Esophagus (tissue), 2 donors: ENCODE results near the gene DBH. TPM values are rescaled to one million over a fixed set of nuclear protein-coding genes. Genes with fewer than 3 reads are reported as not detected.
A peak's percentile ranks its signal among the peaks of the same experiment; 100 is the strongest.

Experiments used
- H3K27ac ChIP-seq, 2 donors: one replicate each; pipeline ENCODE4 v1.5.1; 2013; ENCODE audit warnings: low read depth in 2 of 2, mild to moderate bottlenecking in 2 of 2, inconsistent platforms in 1 of 2, low read length in 1 of 2, moderate library complexity in 1 of 2
- H3K27me3 ChIP-seq, 2 donors: one replicate each; pipeline ENCODE4 v1.6.1; 2013; ENCODE audit warnings: low read length in 2 of 2, control low read depth in 1 of 2, mild to moderate bottlenecking in 1 of 2; ENCODE audit not compliant: insufficient read depth in 2 of 2, control insufficient read depth in 1 of 2
- H3K36me3 ChIP-seq, 2 donors: one replicate each; pipeline ENCODE4 v1.6.1; 2013; ENCODE audit warnings: low read length in 1 of 2; ENCODE audit not compliant: control insufficient read depth in 2 of 2, insufficient read depth in 2 of 2
- H3K4me1 ChIP-seq, 2 donors: one replicate each; pipeline ENCODE4 v1.6.1; 2013; ENCODE audit warnings: low read length in 1 of 2; ENCODE audit not compliant: control insufficient read depth in 2 of 2, insufficient read depth in 2 of 2
- H3K4me3 ChIP-seq, 2 donors: one replicate each; pipeline ENCODE4 v1.5.1; 2013; ENCODE audit warnings: low read length in 2 of 2, mild to moderate bottlenecking in 2 of 2, low read depth in 1 of 2, moderate library complexity in 1 of 2
- H3K9me3 ChIP-seq, 2 donors: one replicate each; pipeline ENCODE4 v1.6.1; 2013; ENCODE audit warnings: mild to moderate bottlenecking in 2 of 2, low read depth in 1 of 2, low read length in 1 of 2, moderate library complexity in 1 of 2; ENCODE audit not compliant: control insufficient read depth in 2 of 2, insufficient read depth in 1 of 2
- WGBS, 2 donors: extraction: QIAGEN DNeasy Blood & Tissue Kit; methylation state at CpG; one replicate each; pipeline ENCODE4 v1.1.7; 2013; 5-methylcytosine and 5-hydroxymethylcytosine counted together
- polyA plus RNA-seq, 2 donors: library from polyadenylated mRNA; stranded (reverse); fragments of 200-250 nt; gene quantifications; one replicate each; pipeline ENCODE4 v1.2.3, GENCODE V29; 2013
- donor health status: healthy with polysubstance abuse.
- donor health status: Bipolar disorder and iron deficiency.

DBH gene
- polyA plus RNA-seq, 2 donors, result 0.01 TPM; not detected in 1

GRCh38 chr9:133682818-133683585, 46.8 kb downstream of the DBH start:
- Histone ChIP-seq H3K36me3 (no peaks in the 10 kb centered on the region), H3K27me3 (no peaks in the 10 kb centered on the region), H3K9me3 (no peaks in the 10 kb centered on the region), H3K4me3 (no peak overlapping the region), H3K4me1 (peaks cover 3 to 8% of the 10 kb centered on the region in 2 donors), H3K27ac (peak overlapping the region; percentile 22 to 71)
- 61 to 73% methylated on average over 18 to 20 of the region's 20 CpGs for whole genome bisulfite sequencing, 2 donors

- 52 to 54% methylated on average over 19 of the region's 19 CpGs for WGBS, 2 donors
- H3K4me3 ChIP-seq, result no peak overlapping the region
- peak overlapping the region; percentile 45 to 71 for H3K27ac ChIP-seq
- H3K9me3 ChIP-seq, result peaks cover 0 to under 1% of the 10 kb centered on the region in 2 donors
- H3K36me3 ChIP-seq, result no peaks in the 10 kb centered on the region
- no peaks in the 10 kb centered on the region for H3K27me3 ChIP-seq
- H3K4me1 ChIP-seq, result peaks cover 3 to 8% of the 10 kb centered on the region in 2 donors
These were observed 47.5 kb downstream of the DBH start for GRCh38 chr9:133683586-133684120.

GRCh38 chr9:133684121-133684935, 48.2 kb downstream of the DBH start:
- H3K4me3 ChIP-seq, result no peak overlapping the region
- H3K4me1 ChIP-seq, result peaks cover 3 to 8% of the 10 kb centered on the region in 2 donors
- no peaks in the 10 kb centered on the region for H3K36me3 ChIP-seq
- peak overlapping the region; percentile 45 to 71 for H3K27ac ChIP-seq
- H3K9me3 ChIP-seq, result peaks cover 0 to 2% of the 10 kb centered on the region in 2 donors
- 73 to 74% methylated on average over 26 of the region's 26 CpGs for WGBS, 2 donors
- no peaks in the 10 kb centered on the region for H3K27me3 ChIP-seq

- WGBS, 2 donors, result 79 to 83% methylated on average over 17 of the region's 17 CpGs
- Histone ChIP-seq H3K27ac (no peak overlapping the region), H3K36me3 (no peaks in the 10 kb centered on the region), H3K4me3 (no peak overlapping the region), H3K4me1 (peaks cover 3 to 6% of the 10 kb centered on the region in 2 donors), H3K9me3 (peaks cover 0 to 2% of the 10 kb centered on the region in 2 donors), H3K27me3 (no peaks in the 10 kb centered on the region)
These were observed 48.8 kb downstream of the DBH start for GRCh38 chr9:133684936-133685361.

- peaks cover 0 to 2% of the 10 kb centered on the region in 2 donors for H3K9me3 ChIP-seq
- H3K36me3 ChIP-seq, result no peaks in the 10 kb centered on the region
- peaks cover 3 to 6% of the 10 kb centered on the region in 2 donors for H3K4me1 ChIP-seq
- no peak overlapping the region for H3K4me3 ChIP-seq
- no peak overlapping the region for H3K27ac ChIP-seq
- 82 to 86% methylated on average over 18 of the region's 18 CpGs for WGBS, 2 donors
- no peaks in the 10 kb centered on the region for H3K27me3 ChIP-seq
These were observed 49.8 kb downstream of the DBH start for GRCh38 chr9:133685653-133686609.

GRCh38 chr9:133686642-133687575, 50.7 kb downstream of the DBH start:
- H3K36me3 ChIP-seq, result no peaks in the 10 kb centered on the region
- H3K4me1 ChIP-seq, result peaks cover under 1 to 6% of the 10 kb centered on the region in 2 donors
- 81 to 83% methylated on average over 24 of the region's 24 CpGs for WGBS, 2 donors
- no peak overlapping the region for H3K27ac ChIP-seq
- H3K9me3 ChIP-seq, result peaks cover 0 to 2% of the 10 kb centered on the region in 2 donors
- no peaks in the 10 kb centered on the region for H3K27me3 ChIP-seq
- no peak overlapping the region for H3K4me3 ChIP-seq

GRCh38 chr9:133687856-133688761, 51.9 kb downstream of the DBH start:
- Histone ChIP-seq H3K9me3 (peaks cover 0 to 2% of the 10 kb centered on the region in 2 donors), H3K27ac (no peak overlapping the region), H3K36me3 (no peaks in the 10 kb centered on the region), H3K27me3 (no peaks in the 10 kb centered on the region), H3K4me3 (no peak overlapping the region), H3K4me1 (peaks cover 0 to 3% of the 10 kb centered on the region in 2 donors)
- 84 to 87% methylated on average over 34 of the region's 34 CpGs for WGBS, 2 donors
